K562 (cell line): ENCODE results near the gene NUTF2.

Source experiments
- CHD2 ChIP-seq: IDR thresholded peaks from 2 replicates; pipeline ENCODE4 v1.6.1; 2011; ENCODE audit warnings: low read depth, low read length
- CREBBP ChIP-seq: IDR thresholded peaks from one replicate; pipeline ENCODE4 v1.6.1; 2012; ENCODE audit warnings: low read depth, mild to moderate bottlenecking, control low read depth, inconsistent platforms, low read length
- CTCF ChIP-seq, 3 experiments: IDR thresholded peaks in 2 of 3; conservative IDR thresholded peaks in 1 of 3; 2 replicates each; pipeline ENCODE4 v1.5.1; 2011 to 2012; ENCODE audit warnings: low read length in 3 of 3, mild to moderate bottlenecking in 3 of 3, control low read depth in 2 of 3, improper control_type of control experiment in 1 of 3, inconsistent platforms in 1 of 3, low read depth in 1 of 3, mixed read lengths in 1 of 3, moderate library complexity in 1 of 3; ENCODE audit not compliant: insufficient read depth in 2 of 3
- IRF1 ChIP-seq: sonication (generic); formaldehyde crosslinking; IDR thresholded peaks from 2 replicates; pipeline ENCODE4 v1.8.0; 2022; ENCODE audit warnings: missing genetic modification reagents, mild to moderate bottlenecking, borderline replicate concordance
- MED1 ChIP-seq: sonication (generic); formaldehyde crosslinking; IDR thresholded peaks from 2 replicates; pipeline ENCODE4 v1.8.1; 2023; ENCODE audit warnings: missing genetic modification reagents, borderline replicate concordance
- MEF2D ChIP-seq: conservative IDR thresholded peaks from 2 replicates; pipeline ENCODE4 v1.6.1; 2016; ENCODE audit warnings: low read depth, missing genetic modification characterization, missing compliant biosample characterization
- NFYB ChIP-seq: IDR thresholded peaks from 2 replicates; pipeline ENCODE4 v1.6.1; 2011; ENCODE audit warnings: mild to moderate bottlenecking, moderate library complexity; ENCODE audit not compliant: insufficient read length; ENCODE audit errors: extremely low read depth
- RBFOX2 ChIP-seq: fragments of 200-400 bp; formaldehyde crosslinking; IDR thresholded peaks from 2 replicates; pipeline ENCODE4 v1.6.1; 2017; ENCODE audit warnings: low read depth, mild to moderate bottlenecking, low read length, moderate library complexity
- RNF2 ChIP-seq: sonication (generic); IDR thresholded peaks from 2 replicates; pipeline ENCODE4 v1.6.1; 2016
- RNF219 ChIP-seq: fragments of 250-450 bp; sonication (Bioruptor Pico); IDR thresholded peaks from 2 replicates; pipeline ENCODE4 v1.5.0; 2022; ENCODE audit warnings: mild to moderate bottlenecking
- TSHZ1 ChIP-seq: fragments of 250-450 bp; sonication (Bioruptor Pico); IDR thresholded peaks from 2 replicates; pipeline ENCODE4 v1.4.0; 2020; ENCODE audit warnings: mild to moderate bottlenecking, moderate library complexity
- YY1 ChIP-seq, 3 experiments: IDR thresholded peaks; 2 replicates each; pipeline ENCODE4 v1.6.1; 2011; ENCODE audit warnings: low read length in 2 of 3, mild to moderate bottlenecking in 2 of 3, moderate library complexity in 2 of 3, borderline replicate concordance in 1 of 3, control low read depth in 1 of 3, low read depth in 1 of 3; ENCODE audit not compliant: insufficient read depth in 3 of 3, insufficient replicate concordance in 2 of 3, control insufficient read depth in 1 of 3, insufficient read length in 1 of 3; ENCODE audit errors: extremely low read depth in 1 of 3
- ZNF316 ChIP-seq: fragments of 450-650 bp; IDR thresholded peaks from 2 replicates; pipeline ENCODE4 v1.6.1; 2016
- ZNF511 ChIP-seq: sonication (generic); formaldehyde crosslinking; IDR thresholded peaks from 2 replicates; pipeline ENCODE4 v1.8.0; 2022; ENCODE audit warnings: mild to moderate bottlenecking, missing genetic modification reagents

- no peak for TF ChIP-seq CTCF (IDR thresholded peaks at IDR 0.05 in 2 of 3, conservative IDR thresholded peaks at IDR 0.05 in 1 of 3; ENCODE audit: insufficient read depth in 2 of 3, low read depth in 1 of 3, low read length in 3 of 3)
- TF ChIP-seq RBFOX2: no peak
- TF ChIP-seq RNF219 (CRISPR knock-in tag): no peak
- no peak for TF ChIP-seq RNF2
- TF ChIP-seq CREBBP: no peak
- no peak for TF ChIP-seq IRF1 (CRISPR knock-in tag)
- TF ChIP-seq MED1 (CRISPR knock-in tag): no peak
- no peak for TF ChIP-seq MEF2D (tag)
- no peak for TF ChIP-seq TSHZ1 (CRISPR knock-in tag)
- peak; percentile 36 for TF ChIP-seq ZNF316
- no peak for TF ChIP-seq NFYB
- TF ChIP-seq ZNF511 (CRISPR knock-in tag): no peak
- TF ChIP-seq YY1 (IDR thresholded peaks at IDR 0.05; ENCODE audit: borderline replicate concordance in 1 of 3, control insufficient read depth in 1 of 3, extremely low read depth in 1 of 3, insufficient read depth in 3 of 3, insufficient read length in 1 of 3, insufficient replicate concordance in 2 of 3, low read depth in 1 of 3, low read length in 2 of 3): no peak
- TF ChIP-seq CHD2: no peak
Observed at GRCh38 chr16:67800338-67800926, 46.3 kb upstream of the NUTF2 start.
